ENCODE measurements around the gene RAB28.

DNA sequence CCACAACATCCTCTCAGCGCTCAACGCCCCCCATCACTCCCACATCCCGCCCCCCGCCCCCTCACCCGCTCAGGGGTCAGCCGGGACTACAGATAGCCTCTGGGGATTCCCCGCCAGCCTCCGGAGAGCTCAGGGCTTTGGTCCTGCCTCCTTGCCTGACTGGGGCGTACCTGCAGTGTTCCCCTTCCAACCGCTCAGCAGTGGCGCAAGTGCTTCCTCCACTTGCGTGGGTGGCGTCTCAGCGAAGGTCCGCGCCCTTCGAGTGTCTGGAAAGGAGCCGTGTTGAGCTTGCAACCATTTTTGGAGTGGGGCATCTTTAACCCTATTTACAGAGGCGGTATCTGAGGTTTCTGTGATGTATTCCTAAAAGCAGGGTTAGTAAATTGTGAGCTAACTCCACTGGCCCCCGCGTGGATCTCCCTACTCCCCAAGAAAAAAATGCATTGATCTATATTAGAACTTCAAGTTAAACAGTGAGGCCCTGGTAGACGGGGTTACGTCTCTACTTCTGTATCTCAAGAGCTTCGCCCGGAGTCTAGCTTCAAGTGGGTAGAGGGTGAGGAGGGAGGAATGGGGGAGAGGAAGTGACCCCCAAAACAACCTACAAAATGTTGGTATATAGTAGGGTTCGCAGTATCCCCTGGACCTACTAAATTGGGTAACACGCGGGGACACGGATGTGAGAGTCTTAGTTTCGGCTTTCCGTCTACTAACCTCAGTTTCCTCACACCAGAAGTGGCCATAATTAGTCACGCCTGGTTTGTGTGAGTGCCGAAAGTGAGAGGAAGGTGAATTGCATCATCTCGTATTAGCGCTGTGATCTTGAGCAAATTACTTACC is 44.1 kb upstream of the RAB28 start:
- TF ChIP-seq, protein P1, sequence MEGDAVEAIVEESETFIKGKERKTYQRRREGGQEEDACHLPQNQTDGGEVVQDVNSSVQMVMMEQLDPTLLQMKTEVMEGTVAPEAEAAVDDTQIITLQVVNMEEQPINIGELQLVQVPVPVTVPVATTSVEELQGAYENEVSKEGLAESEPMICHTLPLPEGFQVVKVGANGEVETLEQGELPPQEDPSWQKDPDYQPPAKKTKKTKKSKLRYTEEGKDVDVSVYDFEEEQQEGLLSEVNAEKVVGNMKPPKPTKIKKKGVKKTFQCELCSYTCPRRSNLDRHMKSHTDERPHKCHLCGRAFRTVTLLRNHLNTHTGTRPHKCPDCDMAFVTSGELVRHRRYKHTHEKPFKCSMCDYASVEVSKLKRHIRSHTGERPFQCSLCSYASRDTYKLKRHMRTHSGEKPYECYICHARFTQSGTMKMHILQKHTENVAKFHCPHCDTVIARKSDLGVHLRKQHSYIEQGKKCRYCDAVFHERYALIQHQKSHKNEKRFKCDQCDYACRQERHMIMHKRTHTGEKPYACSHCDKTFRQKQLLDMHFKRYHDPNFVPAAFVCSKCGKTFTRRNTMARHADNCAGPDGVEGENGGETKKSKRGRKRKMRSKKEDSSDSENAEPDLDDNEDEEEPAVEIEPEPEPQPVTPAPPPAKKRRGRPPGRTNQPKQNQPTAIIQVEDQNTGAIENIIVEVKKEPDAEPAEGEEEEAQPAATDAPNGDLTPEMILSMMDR (conservative IDR thresholded peaks at IDR 0.05; ENCODE audit: low read length) = no peak
- no peak for TF ChIP-seq EZH2phosphoT487 (IDR thresholded peaks at IDR 0.05; ENCODE audit: borderline replicate concordance)

Data from Loucy (cell line).